Naive thymus-derived CD8-positive, alpha-beta T cell (primary cell): ENCODE results near the gene LSM4. TPM values are rescaled to one million over a fixed set of nuclear protein-coding genes. Genes with fewer than 3 reads are reported as not detected.
A peak's percentile ranks its signal among the peaks of the same experiment; 100 is the strongest.

Source experiments
- ATAC-seq, 2 donors: fragments of 150-1000 bp; cut with Tn5 transposase in 1 of 2; sonication (Bioruptor Pico), chemical (Tn5 transposase) in 1 of 2; 1 replicate in 1 of 2; 2 replicates in 1 of 2; pipeline ENCODE4 v1.10.0; 2021; ENCODE audit warnings: mild to moderate bottlenecking in 2 of 2, moderate library complexity in 2 of 2
- POLR2A ChIA-PET: fragments of 350-600 bp; sonication (Branson Sonifier 250); formaldehyde crosslinking; loops from one replicate; lab custom pipeline; 2021; ENCODE audit warnings: antibody characterized with exemption; lab: Charles Lee
- DNase-seq, 10 donors: peaks; one replicate each; pipeline versions ENCODE4 v3.0.0 to v3.0.0-alpha.2; 2020 to 2022
- H3K27ac Mint-ChIP-seq, 10 donors: one replicate each; pipeline ENCODE4 v1.8.0; 2020 to 2022; ENCODE audit warnings: mild to moderate bottlenecking in 10 of 10, mixed read lengths in 10 of 10, moderate library complexity in 4 of 10, inconsistent platforms in 1 of 10
- H3K27me3 Mint-ChIP-seq, 5 donors: one replicate each; pipeline ENCODE4 v1.8.0; 2021 to 2022; ENCODE audit warnings: mixed read lengths in 5 of 5
- H3K36me3 Mint-ChIP-seq, 3 donors: one replicate each; pipeline ENCODE4 v1.8.0; 2020 to 2022; ENCODE audit warnings: mixed read lengths in 3 of 3, mild to moderate bottlenecking in 2 of 3, inconsistent platforms in 1 of 3
- H3K4me1 Mint-ChIP-seq, 4 donors: one replicate each; pipeline ENCODE4 v1.8.0; 2021 to 2022; ENCODE audit warnings: mixed read lengths in 4 of 4
- H3K4me3 Mint-ChIP-seq, 10 donors: one replicate each; pipeline ENCODE4 v1.8.0; 2020 to 2022; ENCODE audit warnings: mild to moderate bottlenecking in 10 of 10, mixed read lengths in 10 of 10, moderate library complexity in 6 of 10, inconsistent platforms in 1 of 10
- H3K9me3 Mint-ChIP-seq, 9 donors: one replicate each; pipeline ENCODE4 v1.8.0; 2020 to 2022; ENCODE audit warnings: mixed read lengths in 9 of 9, mild to moderate bottlenecking in 3 of 9, inconsistent platforms in 1 of 9, moderate library complexity in 1 of 9
- polyA plus RNA-seq, 3 donors: library from polyadenylated mRNA; unstranded; fragments of 300-500 nt; fragmentation: Illumina TruSeq; gene quantifications; one replicate each; pipeline ENCODE4 v1.2.3, GENCODE V29; 2021
- total RNA-seq, 8 experiments: library from RNA in 2 of 8; stranded (reverse) in 2 of 8; gene quantifications; one replicate each; pipeline ENCODE4 v1.2.3 and lab custom pipeline; 2021 to 2026

The LSM4 gene
- total and polyA plus RNA-seq, 5 experiments from 2014 or later: 82.1 to 198 (median 162) TPM

DNA sequence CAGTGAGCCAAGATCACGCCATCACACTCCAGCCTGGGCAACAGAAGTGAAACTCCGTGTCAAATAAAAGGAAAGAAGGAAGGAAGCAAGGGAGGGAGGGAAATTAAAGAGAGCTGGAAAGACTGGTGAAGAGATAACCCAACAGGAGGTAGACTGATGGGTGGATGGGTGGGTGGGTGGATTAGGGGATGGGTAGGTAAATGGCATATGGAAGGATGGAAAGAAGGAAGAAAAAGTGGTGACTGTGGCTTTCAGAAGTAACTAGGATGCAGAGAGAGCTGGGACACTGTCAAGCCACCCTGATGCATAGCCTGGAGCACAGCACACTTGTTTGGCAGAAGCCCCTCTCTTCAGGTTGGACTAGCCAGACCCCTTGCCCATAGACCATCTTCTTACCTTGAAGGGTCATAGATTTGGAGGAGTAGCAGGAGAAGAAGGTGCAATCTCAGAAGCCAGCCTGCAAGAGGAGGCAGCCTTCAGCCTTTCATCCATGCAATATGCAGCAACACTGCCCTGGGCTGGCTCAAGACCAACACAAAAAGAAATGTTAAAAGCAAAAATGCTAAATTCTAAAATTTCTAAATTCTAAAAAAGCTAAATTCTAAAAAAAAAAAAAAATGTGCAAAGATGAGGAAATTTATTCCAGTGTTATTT lies 53.7 kb downstream of the LSM4 start:
- no peak for ATAC-seq
- peak overlapping the region in 3 of 10 donors; percentile 29 to 87 (median 62) for H3K27ac Mint-ChIP-seq
- H3K36me3 Mint-ChIP-seq: peaks cover 0 to 35% (median 0%) of the 10 kb centered on the region in 3 donors
- peaks cover 9 to 24% (median 14%) of the 10 kb centered on the region in 4 donors for H3K4me1 Mint-ChIP-seq
- POLR2A ChIA-PET: interaction anchor here (0.6 to 1.9 kb wide), 3 partner anchors 10 to 46 kb away, joined by 6 to 11 read pairs (median 8); no protein-coding TSS in a partner anchor
- H3K9me3 Mint-ChIP-seq: no peaks in the 10 kb centered on the region
- no peaks in the 10 kb centered on the region for H3K27me3 Mint-ChIP-seq
- DNase-seq: no peak
- no peak overlapping the region for H3K4me3 Mint-ChIP-seq

DNA sequence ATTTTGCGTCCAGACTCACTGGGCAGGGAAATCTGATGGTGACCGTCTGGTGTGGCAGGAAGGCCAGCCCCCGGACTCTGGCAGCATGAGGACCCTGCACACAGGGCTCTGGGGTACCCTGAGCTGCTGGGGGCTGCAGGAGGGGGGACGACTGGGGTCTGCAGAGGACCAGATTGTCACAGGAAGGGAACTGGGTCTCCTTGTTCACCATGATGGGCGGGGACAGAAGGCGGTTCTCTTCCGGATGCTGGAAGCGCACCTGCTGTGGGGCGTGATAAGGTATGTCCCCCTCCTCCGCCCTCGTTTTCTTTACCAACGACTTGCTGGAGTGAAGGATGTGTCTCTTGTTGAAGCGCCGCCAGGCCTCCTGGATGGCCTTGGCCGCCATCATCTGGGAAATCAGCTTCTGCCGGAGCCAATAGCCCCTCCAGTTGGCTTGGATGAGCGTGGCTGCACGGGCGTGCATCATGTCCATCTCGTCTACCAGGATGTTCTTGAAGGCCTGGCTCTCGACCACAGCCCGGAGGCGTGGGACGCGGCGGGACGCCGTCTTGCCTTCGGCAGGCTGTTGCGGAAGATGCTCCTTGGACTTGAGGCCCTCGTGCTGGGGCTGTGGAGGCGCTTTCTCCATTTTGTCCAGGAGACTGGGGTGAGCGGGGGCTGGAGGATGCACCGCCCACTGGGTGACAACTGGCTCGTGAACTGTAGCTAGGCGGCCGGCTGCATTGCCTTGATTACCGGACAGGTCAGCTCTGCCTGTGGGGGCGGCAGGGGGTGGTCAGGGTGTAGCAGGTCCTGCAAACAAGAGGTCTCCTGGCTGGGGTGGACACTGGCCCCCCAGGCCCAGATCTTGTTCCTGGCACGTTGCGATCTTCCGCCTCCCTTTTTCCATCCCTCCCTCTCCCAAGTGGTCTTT lies 55.8 kb downstream of the LSM4 start:
- Mint-ChIP-seq H3K4me1 (peaks cover 2 to 10% (median 5%) of the 10 kb centered on the region in 4 donors), H3K9me3 (no peaks in the 10 kb centered on the region), H3K36me3 (peaks cover 0 to 33% (median 0%) of the 10 kb centered on the region in 3 donors), H3K27ac (no peak overlapping the region), H3K4me3 (peak overlapping the region in 1 of 10 donors; percentile 22), H3K27me3 (no peaks in the 10 kb centered on the region)
- POLR2A ChIA-PET: no interaction called here
- no peak for ATAC-seq
- DNase-seq: peak in 1 of 10 donors; percentile 26

DNA sequence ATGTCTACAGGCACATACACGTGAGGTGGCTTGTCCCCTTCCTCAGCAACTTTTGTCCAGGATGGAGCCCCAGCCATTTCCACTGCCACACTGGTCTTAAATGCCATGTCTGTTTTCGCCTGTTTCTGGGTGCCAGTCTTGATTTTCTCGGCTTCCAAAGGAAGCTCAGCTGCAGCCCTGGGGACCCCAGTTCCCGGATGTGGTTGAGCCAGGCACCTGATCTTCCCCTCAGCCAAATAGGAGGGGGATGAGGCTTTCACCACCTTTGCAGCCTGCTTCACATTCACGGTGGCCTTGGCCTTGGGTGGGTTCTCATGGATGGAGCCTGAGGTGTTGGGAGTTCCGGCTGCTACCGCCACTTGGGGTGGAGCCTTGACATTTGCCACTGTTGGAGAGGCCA lies 57.3 kb downstream of the LSM4 start:
- H3K27me3 Mint-ChIP-seq: no peaks in the 10 kb centered on the region
- no peaks in the 10 kb centered on the region for H3K9me3 Mint-ChIP-seq
- H3K27ac Mint-ChIP-seq: peak overlapping the region in 2 of 10 donors; percentile 44 to 93
- ATAC-seq: no peak
- peak in 1 of 10 donors; percentile 55 for DNase-seq
- peaks cover 0 to 9% (median 5%) of the 10 kb centered on the region in 4 donors for H3K4me1 Mint-ChIP-seq
- POLR2A ChIA-PET: no interaction called here
- H3K36me3 Mint-ChIP-seq: peaks cover 0 to 33% (median 0%) of the 10 kb centered on the region in 3 donors
- H3K4me3 Mint-ChIP-seq: peak overlapping the region in 4 of 10 donors; percentile 18 to 71 (median 24)

DNA sequence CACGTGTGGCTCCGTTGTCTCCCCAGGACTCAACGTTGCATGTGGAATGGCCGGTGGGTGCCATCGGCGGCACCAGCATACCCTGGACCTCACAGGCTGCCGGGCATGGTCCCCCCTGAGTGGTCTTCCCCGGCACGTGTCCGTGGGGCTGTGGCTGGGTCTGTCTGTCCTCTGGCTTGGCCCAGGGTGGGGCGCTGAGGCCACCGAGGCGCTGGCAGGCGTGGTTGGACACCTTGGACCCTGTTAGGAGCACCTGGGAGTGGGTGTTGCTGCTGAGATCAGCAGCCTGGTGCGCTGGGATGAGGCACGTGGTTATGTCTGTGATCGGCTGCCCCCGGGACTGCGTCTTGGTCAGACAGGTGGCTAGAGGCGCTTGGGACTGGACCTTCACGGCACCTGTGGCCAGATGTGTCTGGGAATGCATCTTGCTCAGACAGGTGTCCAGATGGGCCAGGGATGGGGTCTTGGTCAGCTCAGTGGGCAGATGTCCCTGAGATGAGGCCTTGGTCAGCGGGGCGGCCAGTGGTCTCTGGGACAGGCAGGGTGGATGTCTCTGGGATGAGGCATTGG lies 57.8 kb downstream of the LSM4 start:
- Mint-ChIP-seq H3K27ac (peak overlapping the region in 1 of 10 donors; percentile 79), H3K4me1 (peaks cover 0 to 9% (median 5%) of the 10 kb centered on the region in 4 donors), H3K4me3 (peak overlapping the region in 1 of 10 donors; percentile 71), H3K9me3 (no peaks in the 10 kb centered on the region), H3K27me3 (no peaks in the 10 kb centered on the region), H3K36me3 (peaks cover 0 to 33% (median 0%) of the 10 kb centered on the region in 3 donors)
- ATAC-seq: no peak
- POLR2A ChIA-PET: no interaction called here
- peak in 1 of 10 donors; percentile 57 for DNase-seq

DNA sequence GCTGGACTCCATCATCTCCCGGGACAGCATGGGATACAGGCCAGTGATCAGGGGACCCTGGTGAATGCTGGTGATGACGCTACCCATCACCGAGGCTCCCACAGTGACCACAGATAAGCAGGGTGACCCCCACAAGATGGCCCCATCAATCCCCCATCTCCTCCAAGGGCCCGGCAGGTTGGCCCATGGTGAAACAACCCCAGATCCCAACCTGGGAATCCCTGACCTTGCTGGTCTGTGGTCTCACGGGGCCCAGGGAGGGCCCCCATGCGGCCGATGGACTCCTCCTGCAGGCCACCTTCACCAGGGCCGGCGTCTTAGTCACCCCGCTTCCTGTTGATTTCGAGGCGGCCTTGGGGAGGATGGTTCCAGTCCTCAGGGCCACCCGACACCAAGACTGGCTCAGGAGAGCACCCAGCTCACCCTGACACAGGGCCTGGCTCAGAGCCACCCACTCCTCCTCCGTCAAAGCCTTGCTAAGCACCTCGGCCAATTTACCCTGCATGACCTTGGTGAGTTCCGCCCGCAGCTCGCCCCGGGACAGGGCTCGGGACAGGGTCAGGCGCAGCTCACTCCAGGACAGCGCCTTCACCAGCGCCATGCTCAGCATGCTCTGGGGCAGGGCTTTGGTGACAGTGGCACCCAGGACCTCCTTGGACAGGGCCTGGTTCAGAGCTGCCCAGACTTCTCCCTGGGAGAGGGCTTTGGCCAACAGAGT lies 58.6 kb downstream of the LSM4 start:
- H3K27ac Mint-ChIP-seq: peak overlapping the region in 1 of 10 donors; percentile 79
- peaks cover 0 to 32% (median 0%) of the 10 kb centered on the region in 3 donors for H3K36me3 Mint-ChIP-seq
- H3K4me3 Mint-ChIP-seq: no peak overlapping the region
- DNase-seq (peak in 1 of 10 donors; percentile 48), ATAC-seq (no peak)
- H3K27me3 Mint-ChIP-seq: no peaks in the 10 kb centered on the region
- no peaks in the 10 kb centered on the region for H3K9me3 Mint-ChIP-seq
- POLR2A ChIA-PET: no interaction called here
- peaks cover 0 to 9% (median 5%) of the 10 kb centered on the region in 4 donors for H3K4me1 Mint-ChIP-seq

DNA sequence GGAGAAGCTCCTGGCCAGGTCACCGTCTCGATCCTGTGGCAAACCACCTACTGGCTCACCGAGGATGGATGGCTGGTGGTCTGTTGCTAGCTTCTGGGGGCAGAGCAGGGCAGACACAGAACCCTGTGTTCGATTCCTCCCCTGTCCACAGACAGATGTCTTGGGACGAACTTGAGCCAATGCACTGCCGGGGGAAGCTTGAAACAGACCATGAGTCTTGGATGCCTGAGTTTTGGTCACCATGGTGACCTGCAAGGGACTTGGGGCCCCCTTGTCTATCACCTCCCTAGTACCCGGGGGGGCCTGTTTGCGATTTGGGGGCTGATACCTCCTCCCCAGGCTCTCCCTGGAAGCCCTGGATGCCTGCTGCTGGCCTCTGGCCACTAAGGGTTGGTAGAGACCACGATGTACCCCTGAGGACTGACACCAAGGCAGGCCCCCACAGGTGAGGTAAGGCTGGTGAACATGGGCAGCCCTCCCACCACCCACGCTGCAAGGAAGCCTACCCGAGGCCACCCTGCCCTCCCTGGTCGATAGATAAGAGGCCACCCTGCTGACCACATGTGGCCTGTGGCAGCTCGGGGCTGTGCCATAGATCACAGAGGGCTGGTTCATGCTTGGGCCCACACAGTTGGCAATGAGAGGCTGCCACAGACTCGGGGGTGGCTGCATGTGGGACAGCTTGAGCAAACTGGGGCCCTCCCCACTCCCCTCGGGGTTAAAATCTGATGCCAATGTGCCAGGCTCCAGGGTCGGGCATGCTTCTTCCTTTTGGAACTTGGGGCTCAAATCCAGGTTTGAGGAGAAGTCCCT lies 59.3 kb downstream of the LSM4 start:
- H3K4me3 Mint-ChIP-seq: no peak overlapping the region
- ATAC-seq: no peak
- H3K9me3 Mint-ChIP-seq: no peaks in the 10 kb centered on the region
- POLR2A ChIA-PET: interaction anchor here (0.5 to 0.6 kb wide), 2 partner anchors 8 to 48 kb away, joined by 3 read pairs; a partner anchor contains a TSS
- H3K36me3 Mint-ChIP-seq: peaks cover 0 to 25% (median 0%) of the 10 kb centered on the region in 3 donors
- peak in 1 of 10 donors; percentile 53 for DNase-seq
- H3K4me1 Mint-ChIP-seq: peaks cover 0 to 7% (median 3%) of the 10 kb centered on the region in 4 donors
- no peaks in the 10 kb centered on the region for H3K27me3 Mint-ChIP-seq
- peak overlapping the region in 1 of 10 donors; percentile 79 for H3K27ac Mint-ChIP-seq

DNA sequence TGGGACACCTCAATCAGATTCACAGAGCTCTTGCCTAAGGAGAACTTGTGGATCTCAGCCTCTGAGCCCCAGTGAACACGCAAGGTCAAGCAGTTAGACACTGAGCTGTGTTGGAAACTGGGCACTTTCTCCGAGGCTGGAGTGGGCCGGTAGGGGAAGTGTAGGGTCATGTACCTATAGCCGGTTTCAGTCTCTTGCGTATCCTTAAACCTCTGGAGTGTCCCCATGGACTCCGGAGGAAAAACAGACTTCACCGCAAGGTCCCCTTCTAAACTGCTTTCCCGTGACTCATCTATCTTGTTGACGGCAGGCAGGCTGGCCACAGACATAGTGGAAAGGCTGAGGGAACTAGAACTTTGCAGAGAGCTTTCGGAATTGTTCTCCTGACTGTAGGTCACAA lies 60.0 kb downstream of the LSM4 start:
- ATAC-seq (no peak), DNase-seq (peak in 1 of 10 donors; percentile 57)
- Mint-ChIP-seq H3K36me3 (peaks cover 0 to 20% (median 0%) of the 10 kb centered on the region in 3 donors), H3K27me3 (no peaks in the 10 kb centered on the region), H3K4me3 (no peak overlapping the region), H3K27ac (no peak overlapping the region), H3K4me1 (peaks cover 0 to 4% (median 2%) of the 10 kb centered on the region in 4 donors), H3K9me3 (no peaks in the 10 kb centered on the region)
- POLR2A ChIA-PET: interaction anchor here (0.5 to 0.6 kb wide), 3 partner anchors 8 to 1001 kb away, joined by 3 to 4 read pairs (median 3); a partner anchor contains a TSS

DNA sequence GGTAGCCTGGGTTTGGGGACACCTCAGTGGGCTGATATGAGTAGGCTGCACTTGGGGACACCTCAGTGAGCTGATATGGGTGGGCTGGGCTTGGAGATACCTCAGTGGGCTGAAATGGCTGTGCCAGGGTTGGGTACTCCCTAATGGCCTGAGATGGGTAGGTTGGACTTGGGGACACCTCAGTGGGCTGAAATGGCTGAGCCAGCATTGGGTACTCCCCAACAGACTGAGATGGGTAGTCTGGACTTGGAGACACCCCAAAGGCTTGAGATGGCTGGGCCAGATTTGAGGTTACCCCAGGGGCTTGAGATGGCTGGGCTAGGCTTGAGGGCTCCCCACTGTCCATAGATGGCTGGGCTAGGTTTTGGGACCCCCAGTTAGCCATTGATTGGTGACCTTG lies 60.7 kb downstream of the LSM4 start:
- H3K4me3 Mint-ChIP-seq: no peak overlapping the region
- H3K27ac Mint-ChIP-seq: peak overlapping the region in 1 of 10 donors; percentile 87
- H3K36me3 Mint-ChIP-seq: peaks cover 0 to 14% (median 0%) of the 10 kb centered on the region in 3 donors
- POLR2A ChIA-PET: interaction anchor here (0.5 to 0.6 kb wide), 2 partner anchors 114 to 1000 kb away, joined by 3 to 4 read pairs; no protein-coding TSS in a partner anchor
- H3K9me3 Mint-ChIP-seq: no peaks in the 10 kb centered on the region
- H3K4me1 Mint-ChIP-seq: peaks cover 0 to 4% (median 1%) of the 10 kb centered on the region in 4 donors
- DNase-seq: no peak
- no peak for ATAC-seq
- no peaks in the 10 kb centered on the region for H3K27me3 Mint-ChIP-seq

DNA sequence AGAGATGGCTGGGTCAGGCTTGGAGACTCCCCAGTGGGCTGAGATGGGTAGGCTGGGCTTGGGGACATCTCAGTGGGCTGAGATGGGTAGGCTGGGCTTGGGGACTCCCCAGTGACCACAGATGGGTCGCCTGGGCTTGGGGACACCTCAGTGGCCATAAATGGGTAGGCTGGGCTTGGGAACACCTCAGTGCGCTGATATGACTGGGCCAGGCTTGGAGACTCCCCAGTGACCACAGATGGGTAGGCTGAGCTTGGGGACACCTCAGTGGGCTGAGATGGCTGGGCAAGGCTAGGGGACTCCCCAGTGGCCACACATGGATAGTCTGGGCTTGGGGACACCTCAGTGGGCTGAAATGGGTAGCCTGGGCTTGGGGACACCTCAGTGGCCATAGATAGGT lies 61.4 kb downstream of the LSM4 start:
- Mint-ChIP-seq H3K9me3 (no peaks in the 10 kb centered on the region), H3K36me3 (peaks cover 0 to 7% (median 0%) of the 10 kb centered on the region in 3 donors), H3K4me1 (peaks cover 0 to 4% (median 1%) of the 10 kb centered on the region in 4 donors), H3K27ac (peak overlapping the region in 1 of 10 donors; percentile 87), H3K27me3 (no peaks in the 10 kb centered on the region), H3K4me3 (no peak overlapping the region)
- POLR2A ChIA-PET: interaction anchor here (1.1 to 1.4 kb wide), 2 partner anchors 20 to 28 kb away, joined by 3 to 4 read pairs; partner anchors contain the start of gene JUND
- DNase-seq: no peak
- ATAC-seq: no peak

DNA sequence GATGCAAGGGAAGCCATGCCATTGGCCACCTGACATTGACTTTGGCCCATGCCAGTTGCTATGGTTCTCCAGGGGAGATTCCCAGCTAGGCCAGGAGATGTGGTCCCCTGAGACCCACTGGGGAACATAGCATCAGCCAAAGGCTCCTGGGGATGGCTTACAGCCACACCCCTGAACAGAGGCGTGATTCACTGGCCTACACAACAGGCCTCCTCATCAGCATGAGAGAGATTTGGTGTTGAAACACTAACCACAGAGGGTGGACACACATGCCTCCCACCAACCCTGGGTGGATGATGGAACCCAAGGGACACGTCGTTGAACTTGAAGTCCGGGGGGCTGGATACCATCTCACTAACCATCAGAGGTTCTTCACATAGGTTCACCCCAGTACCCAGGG lies 63.0 kb downstream of the LSM4 start:
- POLR2A ChIA-PET: interaction anchor here (1.2 kb wide), 1 partner anchor 19 kb away, joined by 4 read pairs; no protein-coding TSS in a partner anchor
- Mint-ChIP-seq H3K4me3 (no peak overlapping the region), H3K36me3 (no peaks in the 10 kb centered on the region)

More for the DNA sequence above, 63.0 kb downstream of the LSM4 start:
- Mint-ChIP-seq H3K27ac (peak overlapping the region in 1 of 10 donors; percentile 18), H3K4me1 (peaks cover 0 to 7% (median 5%) of the 10 kb centered on the region in 4 donors), H3K9me3 (no peaks in the 10 kb centered on the region), H3K27me3 (peaks cover 2 to 9% (median 3%) of the 10 kb centered on the region in 5 donors)
- ATAC-seq (no peak), DNase-seq (no peak)
